WERI-Rb-1 (cell line): Measurements from ENCODE around the gene QSER1.
A peak's percentile ranks its signal among the peaks of the same experiment; 100 is the strongest.

Source experiments
- DNase-seq: peaks from one replicate; pipeline ENCODE4 v3.0.0-alpha.2; 2020
- H3K27ac ChIP-seq: fragments of 250-450 bp; sonication (Bioruptor Pico); 2 replicates; pipeline ENCODE4 v1.5.1; 2020; ENCODE audit warnings: mild to moderate bottlenecking, moderate library complexity
- H3K27me3 ChIP-seq: fragments of 250-450 bp; sonication (Bioruptor Pico); 2 replicates; pipeline ENCODE4 v1.5.1; 2021; ENCODE audit warnings: mild to moderate bottlenecking, low read depth, moderate library complexity; ENCODE audit not compliant: insufficient read depth, severe bottlenecking
- H3K36me3 ChIP-seq: fragments of 250-450 bp; sonication (Bioruptor Pico); 2 replicates; pipeline ENCODE4 v1.5.1; 2020; ENCODE audit warnings: mild to moderate bottlenecking, moderate library complexity
- H3K4me3 ChIP-seq: 2 replicates; pipeline ENCODE4 v1.5.1; 2011; ENCODE audit warnings: low read depth, mild to moderate bottlenecking, control low read depth, low read length
- H3K9me3 ChIP-seq: fragments of 250-450 bp; sonication (Bioruptor Pico); 2 replicates; pipeline ENCODE4 v1.5.1; 2021; ENCODE audit warnings: mild to moderate bottlenecking, moderate library complexity; ENCODE audit not compliant: severe bottlenecking
- CTCF ChIP-seq: IDR thresholded peaks from 2 replicates; pipeline ENCODE4 v1.5.1; 2011; ENCODE audit warnings: low read depth, mild to moderate bottlenecking, control low read depth, inconsistent platforms, low read length

Gene QSER1

DNA sequence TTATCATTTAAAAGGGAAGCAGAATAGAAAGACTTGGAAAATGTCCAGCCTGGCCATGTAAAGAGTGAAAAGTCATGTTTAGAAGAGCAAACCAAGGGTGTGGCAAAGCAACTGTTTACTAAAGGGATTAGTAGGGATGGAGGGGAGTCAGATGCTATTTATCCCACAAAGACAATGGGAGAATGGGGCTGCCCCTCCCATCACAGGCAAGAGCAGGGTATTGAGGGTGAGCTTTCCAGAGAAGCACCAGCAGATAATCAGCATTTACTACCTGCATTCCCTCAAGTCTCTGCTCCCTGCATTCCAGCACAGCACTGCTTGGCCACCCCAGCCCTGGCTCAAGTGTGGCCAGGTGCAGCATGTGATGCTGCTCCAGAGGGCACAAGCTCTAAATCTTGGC lies 18.5 kb upstream of the QSER1 start:
- DNase-seq: no peak
- H3K27me3 ChIP-seq: no peaks in the 10 kb centered on the region
- H3K9me3 ChIP-seq: no peaks in the 10 kb centered on the region
- no peak for TF ChIP-seq CTCF
- no peak overlapping the region for H3K27ac ChIP-seq
- H3K36me3 ChIP-seq: no peaks in the 10 kb centered on the region
- H3K4me3 ChIP-seq: no peak overlapping the region

DNA sequence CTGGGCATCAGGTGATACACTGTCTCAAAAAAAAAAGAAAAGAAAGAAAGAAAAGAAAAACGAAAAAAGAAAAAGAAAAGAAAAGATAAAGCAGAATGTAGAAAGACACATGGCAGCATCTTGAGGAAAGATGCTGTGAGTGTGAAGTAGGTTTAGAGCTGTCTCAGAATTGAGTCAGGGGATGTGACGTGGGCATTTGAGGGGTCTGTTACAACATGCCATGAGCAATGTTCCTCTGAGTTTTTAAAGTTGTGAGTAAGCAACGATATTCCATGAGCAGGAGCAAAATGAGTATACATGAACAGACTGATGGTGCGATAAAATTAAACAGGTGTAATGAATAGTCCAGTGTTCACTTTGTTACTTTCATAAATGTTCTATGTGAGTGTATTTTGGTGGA lies 11.3 kb upstream of the QSER1 start:
- H3K27me3 ChIP-seq: no peaks in the 10 kb centered on the region
- no peaks in the 10 kb centered on the region for H3K9me3 ChIP-seq
- TF ChIP-seq CTCF: no peak
- H3K36me3 ChIP-seq: no peaks in the 10 kb centered on the region
- DNase-seq: no peak
- no peak overlapping the region for H3K4me3 ChIP-seq
- no peak overlapping the region for H3K27ac ChIP-seq

- no peaks in the 10 kb centered on the region for H3K9me3 ChIP-seq
- DNase-seq: no peak
- no peak overlapping the region for H3K27ac ChIP-seq
Observed at GRCh38 chr11:32883421-32883820, 9.2 kb upstream of the QSER1 start.

GRCh38 chr11:32884023-32884422 lies 8.6 kb upstream of the QSER1 start:
- H3K27me3 ChIP-seq: no peaks in the 10 kb centered on the region
- H3K27ac ChIP-seq: no peak overlapping the region
- no peak for TF ChIP-seq CTCF
- H3K9me3 ChIP-seq: no peaks in the 10 kb centered on the region
- DNase-seq: no peak
- no peaks in the 10 kb centered on the region for H3K36me3 ChIP-seq
- H3K4me3 ChIP-seq: no peak overlapping the region

More at GRCh38 chr11:32883421-32883820, 9.2 kb upstream of the QSER1 start:
- no peaks in the 10 kb centered on the region for H3K27me3 ChIP-seq
- no peaks in the 10 kb centered on the region for H3K36me3 ChIP-seq
- no peak overlapping the region for H3K4me3 ChIP-seq
- no peak for TF ChIP-seq CTCF

DNA sequence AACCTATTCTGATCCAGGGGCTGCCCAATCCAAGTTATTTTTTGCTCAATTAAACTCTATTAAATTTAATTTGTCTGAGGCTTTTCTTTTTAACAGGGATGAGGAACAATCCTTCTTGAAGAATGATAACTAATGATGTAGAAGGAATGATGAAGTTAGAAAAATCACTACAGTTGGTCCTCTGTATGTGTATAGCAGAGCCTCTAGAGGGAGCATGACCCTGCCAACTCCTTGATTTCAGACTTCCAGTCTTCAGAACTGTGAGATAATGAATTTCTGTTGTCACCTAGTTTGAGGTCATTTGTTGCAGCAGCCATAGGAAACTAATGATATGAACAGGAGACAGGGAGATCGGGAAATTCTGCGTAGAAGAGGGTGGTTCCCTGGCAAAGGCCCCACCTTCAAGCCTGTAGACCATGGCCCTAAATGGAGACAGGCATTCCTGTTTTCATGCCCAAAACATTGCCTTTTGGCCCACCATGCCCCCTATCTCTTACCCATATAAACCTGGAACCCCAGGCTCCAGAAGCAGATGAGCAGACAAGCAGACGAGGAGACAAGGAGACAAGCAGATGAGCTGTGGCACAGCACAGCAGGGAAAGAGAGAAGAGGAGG lies 7.7 kb upstream of the QSER1 start:
- Histone ChIP-seq H3K27ac (no peak overlapping the region), H3K36me3 (no peaks in the 10 kb centered on the region), H3K9me3 (no peaks in the 10 kb centered on the region), H3K27me3 (no peaks in the 10 kb centered on the region), H3K4me3 (no peak overlapping the region)
- no peak for DNase-seq
- TF ChIP-seq CTCF: peak; percentile 47

DNA sequence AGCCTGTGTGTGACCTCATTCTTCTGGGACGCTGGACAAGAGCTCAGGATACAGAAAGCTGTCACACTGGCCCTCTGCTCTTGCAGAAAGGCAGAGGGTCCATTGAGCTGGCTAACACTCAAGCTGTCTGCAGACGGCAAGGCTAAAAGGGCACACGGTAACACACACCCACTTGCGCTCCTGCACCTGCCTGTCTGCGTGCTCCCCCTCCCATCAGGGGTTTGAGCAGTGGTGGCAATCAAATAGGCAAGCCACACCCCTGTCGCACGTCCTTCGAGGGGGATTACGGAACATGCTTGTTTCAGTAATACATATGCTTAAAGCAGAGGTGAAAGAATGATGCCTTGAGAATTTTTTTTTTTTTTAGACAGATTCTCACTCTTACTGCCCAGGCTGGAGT lies 7.1 kb upstream of the QSER1 start:
- no peak for TF ChIP-seq CTCF
- H3K9me3 ChIP-seq: no peaks in the 10 kb centered on the region
- no peak overlapping the region for H3K27ac ChIP-seq
- H3K27me3 ChIP-seq: no peaks in the 10 kb centered on the region
- H3K36me3 ChIP-seq: no peaks in the 10 kb centered on the region
- DNase-seq: peak; percentile 9
- no peak overlapping the region for H3K4me3 ChIP-seq
